Activated naive CD8-positive, alpha-beta T cell treated with anti-CD3 and anti-CD28 coated beads, Interleukin-2, amount 50 U/mL, for 16 hours (primary cell): ENCODE data around the gene ERICH4.

Experiments used
- DNase-seq: peaks from one replicate; pipeline ENCODE4 v3.0.0-alpha.2; 2020; ENCODE audit warnings: low read depth, low spot score

The ERICH4 gene

GRCh38 chr19:41414461-41414860, 28.5 kb upstream of the ERICH4 start:
- DNase-seq: no peak

DNA sequence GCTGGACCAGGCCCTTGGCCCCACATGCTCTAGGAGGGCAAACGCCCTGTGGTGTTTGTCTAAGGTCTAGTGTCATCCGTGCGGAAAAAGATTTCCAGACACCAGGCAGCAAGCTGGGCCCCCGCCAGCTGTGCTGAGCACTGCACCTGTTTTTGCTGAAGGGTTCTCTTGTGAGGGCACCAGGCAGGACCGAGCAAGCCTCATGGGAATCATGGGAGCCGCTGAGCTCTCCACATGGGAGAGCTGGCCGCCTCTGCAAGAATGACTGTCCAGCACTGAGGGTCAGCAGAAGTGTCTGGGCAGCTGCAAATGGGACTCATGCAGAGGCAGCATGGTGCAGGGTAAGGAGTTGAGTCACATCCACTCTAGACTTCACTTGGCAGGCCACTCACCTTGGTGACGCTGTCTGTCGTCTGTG, 27.8 kb upstream of the ERICH4 start:
- no peak for DNase-seq

DNA sequence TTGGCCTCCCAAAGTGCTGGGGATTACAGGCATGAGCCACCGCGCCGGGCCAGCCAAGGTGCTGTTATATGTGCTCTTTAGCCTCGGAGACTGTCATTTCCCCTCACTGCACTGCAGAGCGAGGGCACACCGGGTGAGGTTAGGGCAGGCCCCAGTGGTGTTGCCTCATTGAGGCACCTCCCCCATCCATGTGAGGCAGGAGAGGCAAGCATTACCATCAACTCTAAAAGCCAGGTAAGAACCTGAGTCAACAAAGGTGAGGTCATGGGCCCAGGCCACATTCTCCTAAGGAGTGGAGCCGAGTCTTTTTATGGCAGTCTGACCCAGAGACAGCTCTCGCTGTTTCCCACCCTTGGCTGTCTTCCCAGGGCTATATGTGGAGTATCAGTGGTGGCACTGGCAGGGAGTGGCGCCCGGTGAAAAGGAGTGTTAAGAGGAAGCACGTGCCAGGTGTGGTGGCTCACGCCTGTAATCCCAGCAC, 26.7 kb upstream of the ERICH4 start:
- DNase-seq: no peak

DNA sequence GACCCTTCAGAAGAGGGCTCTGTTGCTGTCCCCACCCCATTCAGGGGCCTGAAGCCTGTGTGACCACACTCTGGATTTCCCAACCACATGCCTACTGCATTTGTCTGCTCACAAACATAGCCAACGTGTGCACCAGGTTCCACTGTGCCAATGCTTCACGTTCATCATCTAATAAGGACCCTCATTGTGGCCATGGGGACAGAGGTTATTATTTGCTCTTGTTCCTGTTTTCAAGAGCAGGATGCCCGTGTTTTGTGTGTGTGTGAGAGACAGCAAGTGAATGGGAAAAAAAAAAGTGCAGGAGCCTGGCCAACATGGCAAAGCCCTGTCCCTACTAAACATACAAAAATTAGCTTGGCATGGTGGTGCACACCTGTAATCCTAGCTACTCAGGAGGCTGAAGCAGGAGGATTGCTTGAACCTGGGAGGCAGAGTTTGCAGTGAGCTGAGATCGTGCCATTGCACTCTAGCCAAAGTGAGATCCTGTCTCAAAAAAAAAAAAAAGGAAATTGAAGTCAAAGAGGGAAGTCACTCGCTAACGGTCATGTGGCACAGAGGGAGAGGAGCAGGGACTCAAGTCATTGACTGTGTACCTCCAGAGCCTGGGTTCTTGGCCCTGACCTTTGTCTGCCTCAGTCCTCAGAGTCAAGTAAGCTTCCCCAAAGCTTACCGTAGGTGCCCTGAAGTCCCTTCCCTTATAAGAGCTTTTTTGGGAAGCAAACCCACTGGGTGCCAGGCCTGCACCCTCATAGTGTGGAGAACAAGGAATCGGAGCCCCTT, 22.7 kb upstream of the ERICH4 start:
- DNase-seq: no peak

GRCh38 chr19:41421314-41421713, 21.6 kb upstream of the ERICH4 start:
- no peak for DNase-seq

- no peak for DNase-seq
These were observed 21.0 kb upstream of the ERICH4 start for GRCh38 chr19:41421973-41422372.

DNA sequence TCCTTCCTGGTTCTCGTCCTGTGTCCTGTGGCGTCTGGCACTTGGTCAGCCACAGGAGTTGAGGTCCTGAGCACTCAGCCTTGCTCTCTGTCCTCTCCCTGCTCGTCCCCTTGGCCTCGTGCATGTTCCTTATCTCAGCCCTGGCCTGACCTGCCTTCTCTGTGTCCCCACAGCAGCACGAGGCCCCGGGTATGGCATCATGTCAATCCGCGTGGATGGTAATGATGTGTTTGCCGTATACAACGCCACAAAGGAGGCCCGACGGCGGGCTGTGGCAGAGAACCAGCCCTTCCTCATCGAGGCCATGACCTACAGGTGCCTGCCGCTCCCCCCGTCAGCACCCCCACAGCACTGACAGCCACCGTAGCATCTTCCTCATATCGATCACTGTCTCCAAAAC, 20.5 kb upstream of the ERICH4 start:
- DNase-seq: no peak

GRCh38 chr19:41422955-41423354, 20.0 kb upstream of the ERICH4 start:
- no peak for DNase-seq

- no peak for DNase-seq
These were observed 18.4 kb upstream of the ERICH4 start for GRCh38 chr19:41424335-41425173.

DNA sequence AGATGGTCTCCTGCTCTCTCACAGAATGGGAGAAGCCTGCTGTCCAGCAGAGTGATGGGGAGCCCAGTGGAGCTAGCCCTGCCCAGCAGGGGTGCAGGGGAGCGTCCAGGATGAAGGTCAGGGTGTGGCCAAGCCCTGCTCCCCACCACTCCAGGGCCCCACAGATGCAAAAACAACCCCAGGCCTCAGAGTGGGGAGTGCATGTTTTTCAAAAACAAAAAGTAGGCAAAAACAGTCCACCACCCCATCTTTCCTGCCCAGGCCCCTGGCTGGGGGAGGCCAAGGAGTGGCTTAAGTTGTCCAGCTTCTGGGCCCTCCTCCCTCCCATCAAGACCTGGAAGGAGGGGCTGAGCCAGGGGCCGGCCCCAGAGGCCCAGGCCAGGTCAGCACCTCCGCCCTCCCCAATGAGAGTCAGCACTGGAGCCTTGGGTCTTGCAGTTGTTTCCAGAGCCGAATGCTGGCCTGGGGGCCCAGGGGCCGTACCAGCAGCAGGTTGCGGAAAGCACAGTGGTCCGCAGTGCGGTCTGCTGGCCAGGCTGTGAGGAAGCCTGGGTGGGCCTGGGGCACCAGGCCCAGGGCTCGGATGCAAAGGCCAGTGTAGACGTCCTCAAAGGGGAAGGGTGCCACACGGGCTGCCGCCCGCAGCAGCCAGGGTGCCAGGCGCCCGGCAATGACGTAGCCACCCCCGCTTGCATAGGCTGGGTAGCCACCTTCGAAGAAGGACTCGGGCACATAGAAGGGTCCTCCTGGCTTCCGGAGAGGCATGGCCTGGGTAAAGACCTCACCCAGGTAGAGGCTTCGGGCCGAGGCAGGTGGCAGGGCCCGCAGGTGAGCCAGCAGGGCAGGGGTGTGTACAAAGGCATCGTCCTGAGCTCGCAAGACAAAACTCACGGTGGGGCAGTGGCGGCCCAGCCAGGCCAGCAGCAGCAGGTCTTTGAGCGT, 17.5 kb upstream of the ERICH4 start:
- no peak for DNase-seq

- no peak for DNase-seq
These were observed 16.7 kb upstream of the ERICH4 start for GRCh38 chr19:41426116-41426841.

- DNase-seq: no peak
These were observed 15.9 kb upstream of the ERICH4 start, which contains the start of gene B3GNT8 for GRCh38 chr19:41426952-41427646. TSS of gene B3GNT8 (minus strand) at chr19:41427374. CDS start at chr19:41426778, 596 bp downstream.

DNA sequence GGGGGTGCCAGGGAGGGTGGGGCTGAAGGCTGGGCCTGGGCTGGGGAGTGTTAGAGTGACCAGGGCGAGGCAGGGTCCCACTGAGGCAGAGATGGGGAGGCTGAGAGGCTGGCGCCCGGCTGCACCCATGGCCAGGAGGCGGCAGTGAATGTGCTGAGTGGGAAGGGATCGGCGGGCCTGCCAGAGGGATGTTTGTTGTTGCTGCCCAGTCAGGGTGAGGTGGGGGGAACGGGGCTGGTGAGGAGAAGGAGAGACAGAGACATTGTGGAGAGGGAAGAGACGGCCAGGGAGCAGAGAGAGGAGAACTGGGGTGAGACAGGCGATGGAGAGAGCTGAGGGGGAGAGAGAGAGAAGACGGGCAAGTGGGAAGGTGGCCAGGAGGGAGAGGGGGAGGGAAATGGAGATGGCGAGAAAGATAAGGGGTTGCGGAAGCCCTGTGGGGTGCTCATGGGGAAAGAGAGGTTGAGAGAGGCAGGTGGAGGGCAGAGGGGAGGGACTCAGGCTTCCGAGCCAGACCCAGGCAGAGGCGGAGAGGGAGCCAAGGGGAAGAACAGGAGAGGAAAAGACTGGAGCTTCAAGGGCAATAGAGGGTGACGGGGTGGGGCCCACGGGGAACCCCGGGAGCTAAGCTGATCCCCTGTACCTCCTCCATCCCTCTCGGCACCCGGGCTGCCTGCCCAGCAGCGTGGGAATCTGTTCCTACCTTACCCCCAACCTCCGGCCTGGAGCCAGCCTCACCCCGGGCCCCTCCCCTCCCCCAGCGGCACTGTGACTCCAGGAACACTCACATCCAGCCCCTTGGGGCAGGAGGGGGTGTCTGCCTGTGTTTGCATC, 15.1 kb upstream of the ERICH4 start:
- no peak for DNase-seq

DNA sequence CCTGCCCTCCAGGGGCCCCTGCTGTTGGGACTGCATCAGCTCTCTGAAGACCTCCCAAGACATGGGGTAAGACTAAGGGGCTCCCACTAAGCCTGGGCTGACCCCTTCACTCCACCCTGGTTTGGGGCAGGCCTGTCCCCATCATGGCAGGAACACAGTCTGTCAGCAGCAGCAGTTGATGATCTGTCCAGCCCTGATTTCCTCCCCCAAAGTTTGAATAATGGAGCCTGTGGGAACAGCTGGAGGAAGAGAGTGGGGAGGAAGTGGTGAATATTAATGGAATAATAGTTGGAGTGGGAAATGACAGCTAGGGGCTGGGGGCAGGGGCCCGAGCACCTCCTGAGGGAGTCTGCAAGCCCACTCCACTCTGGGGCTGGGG, 14.5 kb upstream of the ERICH4 start:
- DNase-seq: no peak

DNA sequence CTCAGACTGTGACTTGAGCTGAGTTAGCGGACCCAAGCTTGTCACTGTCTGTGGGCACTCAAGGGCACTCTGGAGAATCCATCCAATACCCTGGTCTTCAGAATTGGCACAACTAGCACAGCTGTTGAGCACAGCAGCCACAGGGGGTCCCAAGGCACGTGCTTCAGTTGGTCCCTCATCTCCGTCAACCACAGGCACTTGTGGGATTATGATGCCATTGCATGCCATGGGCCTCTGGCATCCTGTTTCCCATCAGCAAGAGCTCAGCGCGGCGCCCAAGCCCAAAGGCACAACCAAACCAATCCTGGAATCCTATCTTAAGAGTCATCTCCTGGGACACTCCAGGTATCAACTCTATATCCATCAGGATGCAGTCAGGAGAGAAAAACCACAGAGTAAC, 12.0 kb upstream of the ERICH4 start:
- no peak for DNase-seq

DNA sequence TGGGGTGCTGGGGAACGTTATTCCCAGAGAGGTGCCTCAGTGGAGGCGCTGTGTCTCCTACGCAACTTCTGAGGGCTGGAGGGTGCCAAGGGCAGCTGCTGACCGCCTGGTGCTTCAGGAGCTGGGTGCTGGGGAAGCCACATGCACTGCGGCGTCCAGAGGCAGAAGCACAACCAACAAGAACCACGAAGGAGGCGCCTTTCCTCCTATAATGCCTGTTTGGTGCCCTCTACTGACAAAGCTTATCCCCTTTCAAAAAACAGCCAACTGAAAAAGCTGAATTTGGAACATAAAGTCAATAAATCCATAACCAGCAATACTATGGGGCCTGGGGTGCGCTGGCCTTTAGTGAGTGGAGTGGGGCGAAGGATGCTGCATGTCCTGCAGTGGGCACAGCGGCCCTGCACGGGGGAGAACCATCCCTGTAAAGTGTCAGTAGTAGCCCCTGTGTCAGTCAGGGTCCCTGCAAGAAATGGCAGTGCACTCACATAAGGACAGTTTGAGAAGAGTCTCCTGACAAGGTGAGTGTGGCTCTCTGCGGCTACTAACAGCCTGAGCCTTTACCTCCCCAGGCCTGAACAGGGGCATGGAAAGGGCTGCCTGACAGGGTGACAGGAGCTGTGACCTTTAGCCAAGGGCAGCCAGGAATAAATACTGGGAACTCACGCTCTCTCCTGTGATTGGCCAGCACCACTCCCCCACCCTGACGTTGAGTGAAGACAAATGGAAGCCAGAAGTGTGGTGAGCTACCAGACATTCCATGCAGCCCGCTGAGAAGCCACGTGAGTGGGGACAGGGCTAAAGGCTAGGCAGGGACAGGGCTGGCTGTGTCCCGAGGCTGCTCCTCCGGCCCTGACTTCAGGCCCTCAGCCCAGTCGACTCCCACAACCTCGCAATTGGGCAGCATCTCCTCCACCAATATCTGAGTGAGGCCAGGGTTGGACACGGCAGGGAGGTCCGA, 11.2 kb upstream of the ERICH4 start:
- no peak for DNase-seq

- no peak for DNase-seq
These were observed 9.8 kb upstream of the ERICH4 start for GRCh38 chr19:41433171-41433570.

DNA sequence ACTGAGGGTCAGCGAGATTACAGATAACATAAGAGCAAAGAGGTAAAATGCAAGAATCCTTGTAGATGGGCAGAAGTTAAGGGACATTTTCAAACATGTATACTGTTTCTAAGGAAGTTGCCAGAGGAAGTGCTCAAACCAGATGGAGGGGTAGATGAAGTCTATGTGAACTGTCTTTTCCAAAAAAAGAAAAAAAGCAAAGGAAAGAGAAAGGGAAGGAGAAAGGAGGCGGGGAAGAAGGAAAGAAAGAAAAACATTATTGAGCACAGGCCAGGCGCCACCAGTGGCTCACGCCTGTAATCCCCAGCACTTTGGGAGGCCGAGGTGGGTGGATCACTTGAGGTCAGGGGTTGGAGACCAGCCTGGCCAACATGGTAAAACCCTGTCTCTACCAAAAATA, 8.5 kb upstream of the ERICH4 start:
- no peak for DNase-seq
